Measurements from ENCODE around the gene ANGEL1.

Gene ANGEL1

DNA sequence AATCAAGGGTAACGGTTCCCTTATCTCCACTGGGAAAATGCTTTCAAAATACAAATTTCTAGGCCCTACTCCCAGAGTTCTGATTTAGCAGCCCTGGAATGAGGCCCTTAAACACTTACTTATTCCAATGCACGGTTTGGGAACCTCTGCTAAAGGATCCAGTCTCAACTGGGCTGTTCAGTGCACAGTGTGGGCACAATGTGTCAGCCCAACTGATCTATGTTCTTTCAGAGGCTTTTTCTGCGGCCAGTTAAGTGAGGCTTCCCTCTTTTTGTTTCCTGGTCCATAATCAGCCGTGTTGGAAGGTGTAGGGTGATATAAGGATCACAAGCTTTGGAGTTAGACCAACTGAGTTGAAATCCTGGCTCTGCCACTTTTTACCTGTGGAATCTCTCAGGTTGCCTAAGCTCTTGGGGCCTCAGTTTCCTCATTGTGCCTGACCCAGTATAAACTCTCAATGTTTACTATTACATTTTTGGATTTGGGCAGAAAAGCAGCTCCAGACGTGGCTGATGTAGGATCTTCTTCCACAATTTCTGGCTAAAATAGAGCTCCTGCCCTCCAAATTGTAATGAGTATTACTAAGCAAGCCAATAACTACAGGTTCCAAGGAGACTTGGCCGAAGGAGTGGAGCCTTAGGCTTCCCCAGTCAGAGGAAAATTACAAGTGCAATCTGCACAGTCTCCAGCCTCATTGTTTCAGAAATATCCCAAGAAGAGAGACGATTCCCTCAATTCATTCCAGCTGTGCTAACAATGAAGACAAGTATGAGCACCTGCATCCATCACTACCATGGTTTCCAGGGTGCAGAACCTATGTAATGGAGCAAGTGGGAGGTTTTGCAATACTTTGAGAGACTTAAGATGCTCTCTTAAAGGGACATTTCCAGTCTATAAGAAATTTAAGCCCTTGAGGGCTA is 2.3 kb upstream of the ANGEL1 start:
- no peak for DNase-seq (ENCODE audit: low read depth in 3 of 3)

DNA sequence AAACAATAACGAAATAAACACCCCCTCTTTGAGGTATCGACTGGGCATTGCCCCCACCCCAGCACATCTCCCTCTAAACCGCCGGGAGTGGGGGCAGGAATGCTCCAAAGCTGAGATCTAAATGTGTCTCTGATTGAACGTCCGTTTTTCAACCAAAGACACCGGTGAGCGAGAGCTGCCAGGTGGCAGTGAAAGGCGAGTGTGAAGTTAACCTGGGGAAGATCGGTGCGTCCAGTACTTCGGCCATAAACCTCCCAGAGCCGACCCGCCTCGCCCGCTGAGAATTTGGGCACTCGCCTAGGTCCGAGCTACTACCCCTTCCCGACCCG is 625 bp downstream of the ANGEL1 start:
- DNase-seq (ENCODE audit: low read depth in 3 of 3): no peak

DNA sequence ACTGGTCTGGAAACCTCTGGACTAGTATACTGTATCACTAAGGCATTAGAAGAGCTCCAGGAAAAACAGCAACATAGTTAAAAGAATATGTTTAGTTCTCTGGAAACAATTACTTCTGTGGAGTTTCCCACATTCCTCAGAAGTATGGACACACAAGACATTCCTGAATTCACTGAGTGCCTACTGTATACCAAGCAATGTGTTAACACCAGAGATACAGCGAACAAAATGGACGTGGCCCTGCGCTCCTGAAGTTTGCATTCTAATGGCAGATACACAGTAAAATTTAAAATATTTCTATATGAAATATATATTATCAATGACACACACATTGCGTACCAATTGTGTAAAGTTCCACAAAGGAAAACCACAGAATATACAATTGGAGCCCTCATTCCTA is 1.1 kb downstream of the ANGEL1 start:
- DNase-seq (ENCODE audit: low read depth in 3 of 3): no peak

DNA sequence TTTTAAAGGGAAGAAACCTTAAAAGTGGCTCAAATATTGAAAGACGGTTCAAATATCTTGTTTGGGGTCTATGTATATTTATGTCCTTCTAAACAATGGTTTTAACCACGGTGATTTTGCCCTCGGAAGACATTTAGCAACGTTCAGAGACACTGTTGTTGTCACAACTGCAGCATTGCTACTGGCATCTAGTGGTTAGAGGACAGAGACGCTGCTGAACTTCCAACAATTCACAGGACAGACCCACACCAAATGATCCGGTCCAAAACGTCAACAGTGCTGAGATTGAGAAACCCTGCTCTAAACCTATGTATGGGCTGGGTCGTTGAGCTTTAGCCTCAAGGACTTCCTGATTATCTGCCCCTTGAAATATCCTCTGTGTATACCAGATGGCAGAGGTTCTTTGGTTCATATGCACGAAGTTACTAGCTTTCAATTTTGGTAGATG is 1.7 kb downstream of the ANGEL1 start:
- no peak for DNase-seq (ENCODE audit: low read depth in 3 of 3)

DNA sequence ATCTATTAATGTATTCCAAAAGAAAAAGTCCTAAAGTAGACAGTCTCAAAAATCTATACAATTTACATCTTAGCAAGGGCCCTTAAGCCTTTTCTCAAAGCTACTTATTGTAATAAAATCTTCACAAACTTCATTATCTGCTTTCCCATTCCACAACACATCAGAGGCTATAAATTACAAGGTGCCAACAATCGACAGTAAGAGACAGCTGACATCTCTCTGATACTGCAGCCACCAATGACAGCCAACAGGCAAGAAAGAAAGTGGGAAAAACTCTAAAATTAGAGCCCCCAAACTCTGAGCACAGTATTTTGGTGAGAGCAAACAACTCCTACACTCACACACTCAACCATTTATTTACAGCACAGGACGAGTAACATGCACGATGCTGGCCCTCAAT is 2.2 kb downstream of the ANGEL1 start:
- no peak for DNase-seq (ENCODE audit: low read depth in 3 of 3)

DNA sequence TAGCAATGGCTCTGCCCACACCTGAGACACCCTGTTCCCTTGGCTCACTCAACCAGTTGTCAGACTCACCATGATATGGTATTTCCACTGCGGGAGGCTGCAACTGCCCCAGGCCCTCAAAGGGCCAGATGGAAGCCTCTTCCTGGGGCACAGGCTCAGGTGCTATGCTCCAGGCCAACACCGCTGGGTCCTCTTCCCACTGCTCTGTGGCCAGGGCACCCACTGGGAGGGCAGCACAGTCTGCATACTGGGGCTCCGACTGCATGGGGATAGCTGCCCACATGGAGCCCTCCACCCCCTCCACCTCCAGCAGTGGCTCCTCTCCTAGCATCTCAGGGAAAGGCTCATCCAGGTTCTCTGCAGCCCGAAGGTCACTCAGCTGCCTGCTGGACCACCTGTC is 3.7 kb downstream of the ANGEL1 start:
- DNase-seq (ENCODE audit: low read depth in 3 of 3): no peak

DNA sequence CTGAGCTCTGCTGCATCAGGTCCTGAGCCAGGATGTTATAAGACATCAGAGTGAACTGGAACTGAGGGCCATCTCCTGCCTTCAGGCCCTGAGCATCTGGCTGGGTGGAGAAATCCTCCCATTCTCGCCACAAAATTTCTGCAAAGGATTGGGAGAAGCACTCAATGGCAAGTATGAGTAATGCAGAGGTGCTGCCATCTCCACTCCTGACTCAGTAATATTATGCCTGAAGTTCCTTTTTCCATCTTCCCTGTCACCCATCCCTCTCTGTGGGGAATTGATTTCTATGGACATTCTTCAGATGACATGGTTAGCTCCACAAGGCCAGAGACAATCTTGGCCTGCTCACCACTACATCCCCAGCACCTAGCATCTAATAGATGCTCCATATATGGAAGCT is 4.7 kb downstream of the ANGEL1 start:
- no peak for DNase-seq (ENCODE audit: low read depth in 3 of 3)

DNA sequence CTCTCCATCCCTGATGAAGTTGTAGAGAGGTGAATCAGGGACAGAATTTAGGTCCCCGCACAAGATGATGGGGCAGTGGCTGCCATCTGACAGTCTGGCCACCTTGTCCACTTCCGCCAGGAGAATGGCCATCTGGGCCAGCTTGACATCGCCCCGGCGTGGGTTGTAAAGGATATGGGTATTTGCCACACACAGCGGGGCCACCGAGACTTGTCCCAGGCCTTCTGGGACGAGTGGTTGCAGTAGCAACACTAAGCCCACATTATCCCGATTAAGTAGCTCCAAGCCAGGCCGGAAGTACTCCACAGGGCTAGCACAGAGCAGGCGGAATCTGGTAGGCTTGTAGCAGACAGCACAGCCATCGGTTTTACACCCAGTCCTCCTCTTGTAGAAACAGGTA is 6.2 kb downstream of the ANGEL1 start:
- DNase-seq (ENCODE audit: low read depth in 3 of 3): no peak

DNA sequence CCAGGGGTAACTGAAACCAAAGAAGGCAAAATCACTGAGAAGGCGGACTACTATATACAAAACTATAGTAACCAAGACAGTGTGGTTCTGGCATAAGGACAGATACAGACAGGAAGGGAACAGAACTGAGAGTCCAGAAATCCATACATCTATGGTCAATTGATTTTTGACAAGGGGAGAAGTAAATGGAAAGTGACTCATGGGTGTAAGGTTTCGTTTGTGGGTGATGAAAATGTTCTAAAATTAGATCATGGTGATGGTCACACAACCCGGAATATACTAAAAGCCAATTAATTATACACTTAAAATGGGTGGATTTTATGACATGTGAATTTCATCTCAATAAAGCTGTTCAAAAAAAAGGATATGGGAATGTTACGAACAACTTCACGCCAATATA is 18.7 kb downstream of the ANGEL1 start:
- DNase-seq (ENCODE audit: low read depth in 3 of 3): no peak

DNA sequence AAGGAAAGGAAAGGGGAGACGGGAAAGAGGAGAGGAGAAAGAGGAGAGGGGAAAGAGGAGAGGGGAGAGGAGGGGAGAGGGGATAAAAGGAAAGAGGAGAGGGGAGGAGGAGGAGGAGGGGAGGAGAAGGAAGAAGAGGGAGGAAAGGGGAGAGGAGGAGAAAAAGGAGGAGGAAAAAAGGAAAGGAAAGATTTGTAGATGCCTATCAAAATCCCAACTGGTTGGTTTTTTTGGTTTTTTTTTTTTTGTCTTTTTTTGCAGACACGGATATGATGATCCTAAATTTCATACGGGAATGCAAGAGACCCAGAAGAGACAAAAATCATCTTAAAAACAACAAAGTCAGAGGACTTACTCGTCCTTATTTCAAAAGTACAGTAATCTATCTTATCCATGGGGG is 19.4 kb downstream of the ANGEL1 start:
- DNase-seq (ENCODE audit: low read depth in 3 of 3): no peak

DNA sequence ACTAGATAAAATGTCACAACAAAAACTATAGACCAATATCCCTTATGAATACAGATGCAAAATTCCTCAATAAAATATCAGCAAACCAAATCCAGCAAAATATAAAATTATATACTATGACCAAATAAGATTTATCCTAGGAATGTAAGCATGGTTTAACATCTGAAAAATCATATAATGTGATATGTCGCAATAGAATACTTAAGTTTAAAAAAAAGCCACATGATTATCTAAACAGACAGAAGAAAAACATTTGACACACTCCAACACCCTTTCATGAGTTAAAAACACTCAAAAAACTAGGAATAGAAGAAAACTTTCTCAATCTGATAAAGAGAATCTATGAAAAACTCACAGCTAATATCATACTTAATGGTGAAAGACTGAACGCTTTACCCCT is 20.3 kb downstream of the ANGEL1 start:
- DNase-seq (ENCODE audit: low read depth in 3 of 3): no peak

DNA sequence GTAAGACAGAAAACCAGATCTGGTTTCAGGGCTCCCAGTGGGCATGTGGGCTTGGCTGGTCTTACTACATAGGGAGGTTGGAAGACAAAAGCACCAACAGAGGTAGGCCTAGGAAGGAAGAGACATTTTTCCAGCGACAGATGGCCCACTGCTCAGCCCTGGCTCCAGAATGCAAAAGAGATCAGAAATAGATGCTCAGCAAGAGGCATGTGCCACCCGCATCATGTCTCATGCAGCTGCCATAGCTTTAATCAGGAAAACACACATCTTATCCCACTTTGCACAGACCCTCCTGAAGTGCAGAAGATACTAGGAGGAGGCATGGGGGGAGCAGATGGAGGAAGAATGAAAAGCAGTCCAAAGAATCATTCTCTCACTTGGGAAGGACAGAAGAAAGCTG is 26.1 kb downstream of the ANGEL1 start:
- DNase-seq (ENCODE audit: low read depth in 3 of 3): no peak

DNA sequence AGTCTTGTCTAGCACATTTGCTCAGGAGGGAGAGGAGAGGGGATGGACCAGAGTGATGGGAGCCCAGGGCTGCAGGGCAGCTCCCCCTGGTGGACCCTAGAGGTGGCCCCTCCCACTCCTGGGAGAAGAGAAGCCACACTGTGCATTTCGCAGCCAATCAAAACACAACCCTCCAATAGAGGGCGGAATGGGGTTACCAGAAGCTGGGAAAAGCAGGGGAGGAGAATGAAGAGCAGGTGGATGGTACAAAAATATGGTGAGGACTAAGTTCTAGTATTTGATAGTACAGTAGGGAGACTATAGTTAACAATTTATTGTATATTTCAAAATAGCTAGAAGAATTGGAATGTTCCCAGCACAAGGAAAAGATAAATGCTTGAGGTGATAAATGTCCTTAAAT is 27.8 kb downstream of the ANGEL1 start:
- DNase-seq (ENCODE audit: low read depth in 3 of 3): peak; percentile 17 to 60 (median 19)

DNA sequence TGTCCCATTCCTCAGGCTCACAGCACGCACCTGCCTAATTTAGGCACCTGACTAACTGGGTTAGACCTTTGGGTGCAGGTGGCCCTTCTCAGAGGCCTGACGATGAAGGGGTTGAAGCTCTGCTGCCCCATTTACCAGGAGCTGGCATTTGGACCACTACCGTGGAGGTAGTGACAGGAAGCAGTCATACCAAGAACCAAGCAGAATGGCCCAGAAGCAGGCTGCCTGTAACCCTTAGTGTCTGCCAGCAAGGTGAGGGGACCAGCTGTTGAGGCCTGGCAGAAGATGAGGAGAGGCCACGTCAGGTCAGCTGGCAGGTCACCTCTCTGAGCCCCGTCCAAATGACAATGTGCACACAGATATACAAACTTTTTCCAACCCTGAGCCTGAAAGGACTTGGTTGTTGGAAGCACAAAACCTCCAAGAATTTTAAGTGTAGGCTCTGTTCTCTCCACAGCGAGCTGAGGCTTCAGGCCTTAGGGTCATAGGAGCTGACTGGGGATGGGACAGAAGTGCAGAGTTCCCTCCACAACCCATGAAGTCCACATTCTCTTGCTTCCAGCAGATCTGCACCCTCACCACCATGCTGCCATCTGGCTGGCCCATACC is 28.3 kb downstream of the ANGEL1 start:
- DNase-seq (ENCODE audit: low read depth in 3 of 3): no peak

DNA sequence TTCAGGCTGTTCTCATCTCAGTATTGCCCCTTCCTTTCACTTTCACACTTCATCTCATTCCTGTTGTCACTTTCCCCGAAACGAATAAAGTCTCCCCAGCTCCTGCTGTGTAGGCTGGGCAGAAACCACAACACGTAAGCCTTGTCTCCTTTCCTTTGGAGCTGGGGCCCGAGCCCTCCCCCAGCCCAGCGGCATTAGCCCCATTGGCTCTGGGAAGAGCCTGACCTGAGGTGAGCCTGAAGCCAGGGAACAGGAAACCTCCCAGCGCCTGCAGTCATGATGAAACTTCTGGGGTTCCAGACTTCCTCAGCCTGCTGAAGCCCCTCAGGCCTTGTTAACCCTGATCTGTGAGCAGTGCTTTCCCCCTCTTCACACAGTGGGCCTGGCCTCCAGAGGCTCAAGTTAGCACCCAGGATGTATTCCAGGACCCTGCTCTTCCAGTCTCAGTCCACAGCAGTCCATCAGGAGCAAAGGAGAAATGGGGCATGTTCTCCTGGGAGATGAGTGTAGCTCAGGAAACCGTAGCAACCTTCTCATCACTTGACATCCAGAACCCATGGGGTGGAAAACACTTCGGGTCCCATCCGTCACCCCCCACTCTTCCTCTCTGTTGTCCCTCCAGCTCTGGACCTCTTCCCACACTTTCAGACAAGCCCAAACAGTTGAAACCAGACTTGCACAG is 29.7 kb downstream of the ANGEL1 start:
- DNase-seq (ENCODE audit: low read depth in 3 of 3): no peak

DNA sequence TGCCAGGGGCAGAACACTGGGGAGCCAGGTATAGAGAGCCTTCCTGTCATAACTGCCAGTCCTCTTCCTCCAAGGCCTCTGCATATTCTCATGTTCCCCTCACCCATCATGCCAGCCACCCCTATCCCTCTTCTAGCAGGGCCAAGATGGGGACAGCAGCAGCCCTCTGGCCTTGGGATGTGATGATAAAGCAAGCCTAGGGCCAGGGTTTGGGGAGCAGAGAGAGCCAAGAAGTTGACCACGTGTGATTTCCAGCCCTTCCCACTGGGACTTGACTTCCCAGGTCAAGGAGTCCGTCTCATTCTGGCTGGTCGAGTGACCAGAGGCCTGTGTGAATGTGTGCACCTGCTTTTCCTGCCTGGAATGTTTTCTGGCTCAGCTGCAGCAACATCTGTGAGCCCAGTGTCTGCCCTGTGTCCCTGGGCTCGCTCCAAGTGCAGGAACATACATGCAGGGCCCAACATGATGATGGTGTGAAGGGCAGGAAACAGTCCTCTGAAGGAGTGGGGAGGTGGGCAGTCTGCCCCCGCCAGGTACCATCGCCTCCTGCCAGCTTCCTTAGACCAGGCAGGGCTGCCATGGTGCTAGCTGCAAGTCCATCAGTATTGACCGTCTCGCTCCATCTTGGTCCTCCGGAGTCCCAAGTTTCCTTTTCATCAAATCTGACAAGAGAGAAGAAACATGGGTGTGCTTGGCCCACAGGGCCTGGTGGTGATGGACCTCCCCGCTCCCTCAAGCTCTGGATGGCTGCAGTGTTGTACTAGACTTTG is 30.4 kb downstream of the ANGEL1 start:
- DNase-seq (ENCODE audit: low read depth in 3 of 3): no peak

DNA sequence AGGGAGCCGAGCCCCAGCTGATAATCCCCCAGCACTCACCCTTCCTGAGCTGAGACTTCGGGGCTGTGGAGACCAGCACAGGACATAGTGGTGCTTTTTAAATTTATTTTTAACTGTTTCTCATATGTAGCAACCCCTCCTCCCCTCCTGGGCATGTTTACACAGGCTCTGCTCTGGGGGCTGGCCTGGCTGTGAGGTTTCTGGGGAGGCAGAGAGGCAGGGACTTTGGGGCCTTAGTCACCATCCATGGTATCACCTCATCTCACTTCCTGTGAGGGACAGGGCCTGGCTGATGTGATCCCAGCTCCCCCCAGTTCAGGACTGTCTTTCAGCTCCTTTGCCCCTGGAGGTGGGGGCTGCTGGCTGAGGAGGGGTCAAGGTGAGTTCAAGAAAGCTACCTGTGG is 31.0 kb downstream of the ANGEL1 start:
- no peak for DNase-seq (ENCODE audit: low read depth in 3 of 3)

DNA sequence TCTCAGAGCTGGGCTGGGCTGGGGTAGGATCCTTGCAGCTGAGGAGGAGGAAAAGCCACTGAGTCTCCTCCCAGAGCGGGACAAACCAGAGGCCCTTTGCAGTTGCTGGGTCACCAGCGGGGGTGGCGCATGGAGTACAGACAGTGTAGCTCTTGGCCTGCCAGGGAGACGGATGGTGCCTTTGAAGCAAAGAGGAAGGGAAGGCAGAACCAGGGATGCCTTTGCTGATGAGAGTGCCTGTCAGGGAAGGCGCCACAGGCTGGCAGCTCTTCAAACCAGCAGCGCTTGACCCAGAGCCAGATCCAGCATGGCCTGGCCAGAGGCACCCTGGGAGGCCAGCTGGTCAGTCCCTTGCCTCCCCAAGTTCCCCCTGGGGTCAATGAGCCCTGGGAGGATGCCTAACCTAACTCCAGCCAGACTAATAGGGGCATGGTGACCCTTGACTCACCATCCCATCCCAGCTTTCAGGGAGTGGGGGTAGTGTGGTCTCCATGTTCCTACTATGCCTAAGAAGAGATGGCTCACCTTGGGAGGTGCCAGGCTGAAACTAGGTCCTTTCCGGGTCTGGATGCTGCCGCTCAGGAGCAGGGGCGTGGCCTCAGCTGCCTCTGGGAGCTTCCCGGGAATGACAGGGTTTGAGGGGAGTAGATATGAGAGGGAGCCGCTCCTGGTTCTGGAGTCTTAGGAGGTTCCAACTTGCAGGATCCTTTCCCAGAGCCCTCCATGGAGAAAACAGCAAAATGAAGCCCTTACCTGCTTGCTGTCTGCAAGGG is 31.6 kb downstream of the ANGEL1 start:
- no peak for DNase-seq (ENCODE audit: low read depth in 3 of 3)

DNA sequence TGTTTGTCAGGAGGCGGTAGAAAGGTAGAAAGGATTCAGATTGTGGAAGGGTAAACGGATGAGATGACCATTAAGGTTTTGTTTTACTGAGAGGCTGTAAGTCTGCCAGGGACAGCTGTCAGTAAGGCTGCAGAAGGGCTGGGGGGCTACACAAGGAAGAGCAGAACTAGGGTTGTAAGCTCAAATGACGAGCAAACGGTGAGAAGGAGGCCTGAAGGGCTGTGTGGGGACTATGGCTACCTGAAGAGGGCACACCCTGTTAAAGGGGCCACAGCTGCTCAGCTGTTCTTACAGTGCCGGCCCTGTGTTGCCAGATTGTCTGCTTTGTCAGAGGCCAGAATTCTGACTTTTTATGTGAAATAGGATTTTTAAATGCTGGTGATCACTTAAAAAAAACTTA is 32.3 kb downstream of the ANGEL1 start:
- DNase-seq (ENCODE audit: low read depth in 3 of 3): no peak

DNA sequence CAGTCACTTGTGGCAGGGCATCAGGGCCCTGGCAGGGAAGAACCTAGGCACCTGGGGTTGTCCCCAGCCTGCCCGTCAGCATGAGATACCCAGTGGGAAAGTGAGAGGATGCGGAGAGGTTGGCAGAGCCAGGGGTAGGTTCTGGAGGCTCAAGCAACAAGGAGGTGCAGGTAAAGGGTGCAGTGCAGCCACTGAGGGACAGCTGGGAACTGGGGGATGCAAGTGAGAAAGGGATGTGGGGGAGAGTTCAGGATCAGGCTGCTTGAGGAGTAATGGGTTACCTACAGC is 32.7 kb downstream of the ANGEL1 start:
- DNase-seq (ENCODE audit: low read depth in 3 of 3): no peak

DNA sequence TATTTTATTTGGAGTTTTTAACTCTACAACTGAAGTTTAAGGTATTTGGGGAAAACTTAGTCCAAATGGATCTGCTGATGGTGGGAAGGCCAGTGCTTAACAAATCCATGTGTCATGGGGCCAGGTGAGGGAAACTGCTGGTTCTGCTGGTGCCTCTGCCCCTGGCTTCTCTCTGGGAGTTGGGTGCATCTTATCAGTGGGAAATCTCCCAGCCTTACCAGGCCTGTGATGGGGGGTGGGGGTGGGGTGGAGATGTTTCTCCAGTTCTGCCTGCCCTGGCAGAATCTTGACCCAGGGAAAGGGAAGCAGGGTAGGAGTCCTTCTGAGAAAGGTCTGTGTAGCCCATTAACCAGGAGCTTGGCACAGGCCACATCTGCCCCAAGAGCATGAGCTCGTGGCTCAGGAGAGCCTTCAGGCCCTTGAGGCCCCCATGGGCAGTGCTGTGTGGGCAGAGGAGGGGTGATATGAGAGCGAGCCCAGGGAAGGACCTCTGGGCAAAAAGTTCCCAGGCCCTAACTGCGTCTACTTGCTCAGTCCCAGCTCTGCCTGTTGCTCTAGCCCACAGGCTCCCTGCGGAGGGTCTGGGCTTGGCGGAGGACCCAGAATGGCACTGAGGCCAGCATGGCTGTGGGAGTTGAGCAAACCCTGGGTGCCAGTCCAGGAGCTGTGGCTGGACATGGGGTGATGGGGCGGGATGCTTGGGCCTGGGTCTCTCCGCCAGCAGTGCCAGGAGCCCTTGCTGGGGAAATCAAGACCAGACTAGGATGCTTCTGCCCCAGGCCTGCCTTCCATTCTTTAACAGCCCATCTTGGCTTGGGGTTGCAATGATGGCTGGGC is 33.2 kb downstream of the ANGEL1 start:
- DNase-seq (ENCODE audit: low read depth in 3 of 3): no peak
